ENCODE measurements around the gene GPN1.

GRCh38 chr2:27685577-27685976 lies 56.7 kb downstream of the GPN1 start:
- no peak for TF ChIP-seq CTCF (IDR thresholded peaks at IDR 0.05; ENCODE audit: insufficient read depth, low read length, poor library complexity, severe bottlenecking)
- TF ChIP-seq EZH2phosphoT487 (conservative IDR thresholded peaks at IDR 0.05; ENCODE audit: low read length): no peak
